ENCODE measurements around the gene SPTB.

Gene SPTB

GRCh38 chr14:64757601-64758000 lies 122.1 kb downstream of the SPTB start:
- no peaks in the 10 kb centered on the region for H3K9me3 ChIP-seq (ENCODE audit: insufficient read depth, low read length)
- no peaks in the 10 kb centered on the region for H3K36me3 ChIP-seq (replicated peaks; ENCODE audit: low read depth, low read length)
- no peak overlapping the region for H2AFZ ChIP-seq (ENCODE audit: low read depth, low read length)
- H3K27me3 ChIP-seq (ENCODE audit: low read depth, low read length): peaks cover 36% of the 10 kb centered on the region
- no peak overlapping the region for H3K9ac ChIP-seq (ENCODE audit: low read length)
- no peak overlapping the region for H3K4me3 ChIP-seq (ENCODE audit: low read length)
- H3K79me2 ChIP-seq (ENCODE audit: low read length): no peaks in the 10 kb centered on the region
- H3K27ac ChIP-seq (ENCODE audit: low read length): no peak overlapping the region
- no peaks in the 10 kb centered on the region for H3K4me1 ChIP-seq (ENCODE audit: low read length)
- no peak for TF ChIP-seq EZH2phosphoT487 (IDR thresholded peaks at IDR 0.05; ENCODE audit: low read depth)
- TF ChIP-seq CTCF (IDR thresholded peaks at IDR 0.05; ENCODE audit: low read depth, low read length): no peak
- H3K4me2 ChIP-seq (ENCODE audit: low read length): no peak overlapping the region
- H4K20me1 ChIP-seq (ENCODE audit: insufficient read depth, low read length): no peaks in the 10 kb centered on the region

GRCh38 chr14:64756712-64757111 lies 123.0 kb downstream of the SPTB start:
- H3K9me3 ChIP-seq (ENCODE audit: insufficient read depth, low read length): no peaks in the 10 kb centered on the region
- H3K9ac ChIP-seq (ENCODE audit: low read length): no peak overlapping the region
- no peaks in the 10 kb centered on the region for H3K4me1 ChIP-seq (ENCODE audit: low read length)
- no peak overlapping the region for H2AFZ ChIP-seq (ENCODE audit: low read depth, low read length)
- H4K20me1 ChIP-seq (ENCODE audit: insufficient read depth, low read length): no peaks in the 10 kb centered on the region
- TF ChIP-seq EZH2phosphoT487 (IDR thresholded peaks at IDR 0.05; ENCODE audit: low read depth) (no peak), CTCF (IDR thresholded peaks at IDR 0.05; ENCODE audit: low read depth, low read length) (no peak)
- H3K27me3 ChIP-seq (ENCODE audit: low read depth, low read length): peaks cover 35% of the 10 kb centered on the region
- no peaks in the 10 kb centered on the region for H3K36me3 ChIP-seq (replicated peaks; ENCODE audit: low read depth, low read length)
- H3K4me2 ChIP-seq (ENCODE audit: low read length): no peak overlapping the region
- no peak overlapping the region for H3K4me3 ChIP-seq (ENCODE audit: low read length)
- H3K79me2 ChIP-seq (ENCODE audit: low read length): no peaks in the 10 kb centered on the region
- H3K27ac ChIP-seq (ENCODE audit: low read length): no peak overlapping the region

GRCh38 chr14:64755781-64756221 lies 123.9 kb downstream of the SPTB start:
- H3K36me3 ChIP-seq (replicated peaks; ENCODE audit: low read depth, low read length): no peaks in the 10 kb centered on the region
- no peaks in the 10 kb centered on the region for H3K4me1 ChIP-seq (ENCODE audit: low read length)
- H3K27ac ChIP-seq (ENCODE audit: low read length): no peak overlapping the region

GRCh38 chr14:64754685-64755084 lies 125.0 kb downstream of the SPTB start:
- no peaks in the 10 kb centered on the region for H3K4me1 ChIP-seq (ENCODE audit: low read length)
- peaks cover 21% of the 10 kb centered on the region for H3K27me3 ChIP-seq (ENCODE audit: low read depth, low read length)
- no peak overlapping the region for H3K4me3 ChIP-seq (ENCODE audit: low read length)
- H3K9ac ChIP-seq (ENCODE audit: low read length): no peak overlapping the region
- H3K36me3 ChIP-seq (replicated peaks; ENCODE audit: low read depth, low read length): no peaks in the 10 kb centered on the region
- H3K27ac ChIP-seq (ENCODE audit: low read length): no peak overlapping the region
- no peaks in the 10 kb centered on the region for H3K79me2 ChIP-seq (ENCODE audit: low read length)
- TF ChIP-seq CTCF (IDR thresholded peaks at IDR 0.05; ENCODE audit: low read depth, low read length) (no peak), EZH2phosphoT487 (IDR thresholded peaks at IDR 0.05; ENCODE audit: low read depth) (no peak)
- no peaks in the 10 kb centered on the region for H4K20me1 ChIP-seq (ENCODE audit: insufficient read depth, low read length)
- H3K4me2 ChIP-seq (ENCODE audit: low read length): no peak overlapping the region
- H3K9me3 ChIP-seq (ENCODE audit: insufficient read depth, low read length): no peaks in the 10 kb centered on the region
- no peak overlapping the region for H2AFZ ChIP-seq (ENCODE audit: low read depth, low read length)

More at GRCh38 chr14:64755781-64756221, 123.9 kb downstream of the SPTB start:
- no peak overlapping the region for H3K4me3 ChIP-seq (ENCODE audit: low read length)
- peaks cover 26% of the 10 kb centered on the region for H3K27me3 ChIP-seq (ENCODE audit: low read depth, low read length)
- H2AFZ ChIP-seq (ENCODE audit: low read depth, low read length): no peak overlapping the region
- H4K20me1 ChIP-seq (ENCODE audit: insufficient read depth, low read length): no peaks in the 10 kb centered on the region
- no peaks in the 10 kb centered on the region for H3K79me2 ChIP-seq (ENCODE audit: low read length)
- no peak for TF ChIP-seq CTCF (IDR thresholded peaks at IDR 0.05; ENCODE audit: low read depth, low read length)
- no peak for TF ChIP-seq EZH2phosphoT487 (IDR thresholded peaks at IDR 0.05; ENCODE audit: low read depth)
- H3K9ac ChIP-seq (ENCODE audit: low read length): no peak overlapping the region
- H3K4me2 ChIP-seq (ENCODE audit: low read length): no peak overlapping the region
- no peaks in the 10 kb centered on the region for H3K9me3 ChIP-seq (ENCODE audit: insufficient read depth, low read length)
